GM19468 (cell line): ENCODE results near the gene TMEM51.

Experiments used
- ATAC-seq: cut with Tn5 transposase; IDR thresholded peaks from one replicate; pipeline ENCODE4 v1.9.1; 2021; ENCODE audit warnings: mild to moderate bottlenecking, moderate library complexity, moderate number of reproducible peaks; ENCODE audit not compliant: unreplicated experiment; ENCODE audit errors: extremely low read depth

TMEM51 gene

GRCh38 chr1:15152318-15153183 is 996 bp upstream of the TMEM51 start:
- no peak for ATAC-seq

GRCh38 chr1:15153842-15154479 is 414 bp downstream of the TMEM51 start:
- no peak for ATAC-seq

- ATAC-seq, result no peak
Measured at GRCh38 chr1:15154480-15155036, 1.0 kb downstream of the TMEM51 start.

- ATAC-seq, result no peak
Measured at GRCh38 chr1:15155191-15155590, 1.6 kb downstream of the TMEM51 start.

GRCh38 chr1:15155888-15156741 is 2.6 kb downstream of the TMEM51 start:
- no peak for ATAC-seq

- ATAC-seq, result no peak
Measured at GRCh38 chr1:15156807-15157380, 3.3 kb downstream of the TMEM51 start.

GRCh38 chr1:15157524-15158399 is 4.2 kb downstream of the TMEM51 start:
- no peak for ATAC-seq

- no peak for ATAC-seq
Measured at GRCh38 chr1:15158506-15159165, 5.1 kb downstream of the TMEM51 start.

GRCh38 chr1:15159166-15159555 is 5.6 kb downstream of the TMEM51 start:
- no peak for ATAC-seq

- no peak for ATAC-seq
Measured at GRCh38 chr1:15160626-15161025, 7.1 kb downstream of the TMEM51 start.

GRCh38 chr1:15167386-15167785 is 13.8 kb downstream of the TMEM51 start:
- no peak for ATAC-seq

GRCh38 chr1:15168479-15168878 is 14.9 kb downstream of the TMEM51 start:
- ATAC-seq, result no peak

GRCh38 chr1:15170071-15170470 is 16.5 kb downstream of the TMEM51 start:
- no peak for ATAC-seq

- no peak for ATAC-seq
Measured at GRCh38 chr1:15171271-15171908, 17.8 kb downstream of the TMEM51 start.

- ATAC-seq, result no peak
Measured at GRCh38 chr1:15172405-15173259, 19.1 kb downstream of the TMEM51 start.

GRCh38 chr1:15173863-15174614 is 20.5 kb downstream of the TMEM51 start:
- ATAC-seq, result no peak

GRCh38 chr1:15174615-15174983 is 21.1 kb downstream of the TMEM51 start:
- ATAC-seq, result no peak
